Measurements from ENCODE around the gene SORCS2.

SORCS2 gene

GRCh38 chr4:7661066-7661748 lies 468.9 kb downstream of the SORCS2 start:
- no peak for FAIRE-seq

DNA sequence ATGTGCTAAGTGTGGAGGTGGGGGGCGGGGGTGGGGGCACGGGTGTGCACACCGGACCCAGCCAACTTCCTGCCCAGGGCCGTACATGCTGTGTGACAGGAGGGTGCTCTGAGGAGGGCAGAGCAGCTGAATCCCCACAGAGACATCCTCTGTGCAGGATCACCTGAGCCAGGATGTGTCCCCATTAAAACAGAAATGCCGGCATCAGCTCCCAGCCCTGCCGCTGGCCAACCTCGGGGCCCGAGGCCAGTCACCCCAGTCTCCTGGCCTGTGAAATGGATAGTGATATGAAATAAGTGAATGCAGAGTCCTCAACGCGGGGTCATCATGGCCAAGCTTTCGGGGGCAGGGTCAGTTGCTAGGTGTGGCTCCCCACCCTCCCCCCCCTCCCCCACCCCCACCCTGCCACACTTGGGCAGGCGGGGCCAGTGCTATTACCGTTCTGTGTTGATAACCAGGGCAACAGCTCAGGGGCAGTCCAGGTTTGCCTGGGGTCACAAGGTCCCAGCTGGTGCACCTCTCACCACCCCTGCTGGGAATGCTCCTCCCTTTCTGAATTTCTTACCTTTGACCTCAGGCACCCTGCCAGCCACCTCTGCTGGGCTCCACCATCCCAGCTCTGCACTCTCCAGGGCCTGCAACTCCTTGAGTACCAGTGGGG lies 469.6 kb downstream of the SORCS2 start:
- no peak for FAIRE-seq

- no peak for FAIRE-seq
Measured at GRCh38 chr4:7662507-7662846, 470.1 kb downstream of the SORCS2 start.

- no peak for FAIRE-seq
Measured at GRCh38 chr4:7663075-7663541, 470.8 kb downstream of the SORCS2 start.

DNA sequence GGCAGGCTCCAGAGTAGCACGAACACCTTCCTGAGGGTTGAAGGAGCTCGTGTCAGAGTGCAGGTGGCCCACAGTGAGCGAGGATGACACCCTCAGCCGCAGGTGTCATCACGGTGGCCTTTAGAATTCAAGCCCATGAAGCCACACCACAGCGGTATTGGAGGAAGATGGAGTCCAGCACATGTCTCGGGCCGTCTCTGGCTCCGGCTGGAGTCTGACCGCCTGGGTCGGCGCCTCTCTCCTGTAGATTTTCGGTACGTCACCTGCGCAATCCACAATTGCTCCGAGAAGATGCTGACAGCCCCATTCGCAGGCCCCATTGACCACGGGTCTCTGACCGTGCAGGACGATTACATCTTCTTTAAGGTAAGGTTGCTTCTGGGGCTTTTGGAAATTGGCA lies 471.8 kb downstream of the SORCS2 start:
- FAIRE-seq: no peak

DNA sequence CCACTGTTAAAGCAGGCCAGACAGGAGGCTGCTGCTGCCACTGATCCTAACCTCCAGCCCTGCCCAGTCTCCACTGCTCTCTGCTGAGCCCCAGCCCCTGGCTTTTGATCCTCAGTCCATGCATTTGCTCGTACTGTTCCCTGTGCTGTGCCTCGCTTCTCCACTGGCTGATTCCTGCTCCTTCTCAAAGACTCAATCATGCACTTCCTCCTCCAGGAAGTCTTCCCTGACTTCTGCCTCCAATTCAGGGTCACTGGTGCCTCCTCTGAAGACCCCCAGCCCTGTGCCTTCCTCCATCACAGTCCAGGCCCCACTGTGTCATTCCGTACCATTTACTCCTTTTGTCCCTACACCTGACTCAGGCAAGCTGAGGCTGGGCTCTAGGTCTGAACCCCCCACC lies 473.0 kb downstream of the SORCS2 start:
- no peak for FAIRE-seq

GRCh38 chr4:7666011-7666410 lies 473.7 kb downstream of the SORCS2 start:
- no peak for FAIRE-seq

GRCh38 chr4:7666744-7667143 lies 474.4 kb downstream of the SORCS2 start:
- no peak for FAIRE-seq

DNA sequence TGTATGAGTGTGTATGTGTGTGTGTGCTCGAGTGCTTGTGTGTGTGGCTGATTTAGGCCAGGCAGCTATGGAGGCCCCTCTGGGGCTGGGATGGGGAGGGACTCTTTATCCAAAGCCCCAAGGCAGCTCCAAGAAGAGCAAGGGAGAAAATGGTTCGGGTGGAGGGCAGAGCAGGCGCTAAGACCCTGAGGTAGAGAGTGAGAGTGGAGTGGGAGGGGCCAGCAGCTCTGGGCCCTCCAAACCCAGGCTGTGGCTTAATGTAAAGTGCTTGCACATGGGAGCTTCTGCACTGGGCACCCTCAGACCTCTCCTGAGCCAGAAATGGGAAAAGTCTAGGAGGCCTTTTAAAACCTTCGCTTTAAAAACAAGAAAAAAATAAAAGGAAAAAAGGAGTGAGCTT lies 475.9 kb downstream of the SORCS2 start:
- no peak for FAIRE-seq

- FAIRE-seq: no peak
Measured at GRCh38 chr4:7668826-7669225, 476.5 kb downstream of the SORCS2 start.

DNA sequence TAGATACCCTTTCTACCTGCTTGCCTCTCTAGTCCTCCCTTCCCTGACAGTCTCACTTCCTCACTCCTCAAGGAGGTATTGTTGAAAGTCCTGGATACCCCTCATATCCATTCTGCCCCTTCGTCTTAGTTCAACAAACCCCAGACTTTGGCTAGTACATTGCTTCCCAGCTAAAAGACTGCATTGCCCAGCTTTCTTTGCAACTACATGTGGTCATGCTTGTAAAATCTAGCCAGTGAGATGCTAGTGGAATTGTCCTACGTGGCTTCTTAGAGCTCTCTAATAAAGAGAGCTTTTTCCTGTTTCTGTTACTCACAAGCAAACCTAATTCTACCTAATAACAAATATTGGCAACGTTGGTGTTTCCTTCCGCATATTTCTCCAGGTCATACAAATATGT lies 480.3 kb downstream of the SORCS2 start:
- no peak for FAIRE-seq

DNA sequence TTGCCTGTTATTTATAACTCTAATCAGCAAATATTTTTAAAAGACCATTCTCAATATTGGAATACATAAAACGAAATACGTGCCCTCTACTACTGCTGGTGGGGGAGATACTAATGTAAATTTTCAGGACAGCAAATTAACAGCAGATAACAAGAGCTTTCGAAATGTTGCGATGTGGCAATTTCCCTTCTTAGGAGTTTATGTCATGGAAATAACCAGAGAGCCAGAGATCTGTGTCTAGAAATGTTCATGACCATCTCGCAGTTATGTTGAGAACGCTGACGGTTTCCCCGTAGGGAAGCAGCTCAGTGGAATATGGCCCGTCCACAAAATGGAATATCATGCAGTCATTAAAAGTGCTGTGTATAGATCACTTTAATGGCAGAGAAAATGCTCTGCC lies 480.8 kb downstream of the SORCS2 start:
- FAIRE-seq: no peak

GRCh38 chr4:7674706-7675105 lies 482.4 kb downstream of the SORCS2 start:
- FAIRE-seq: no peak

GRCh38 chr4:7675136-7675535 lies 482.8 kb downstream of the SORCS2 start:
- no peak for FAIRE-seq

GRCh38 chr4:7675612-7676320 lies 483.4 kb downstream of the SORCS2 start:
- FAIRE-seq: no peak

GRCh38 chr4:7676398-7676922 lies 484.1 kb downstream of the SORCS2 start:
- no peak for FAIRE-seq

DNA sequence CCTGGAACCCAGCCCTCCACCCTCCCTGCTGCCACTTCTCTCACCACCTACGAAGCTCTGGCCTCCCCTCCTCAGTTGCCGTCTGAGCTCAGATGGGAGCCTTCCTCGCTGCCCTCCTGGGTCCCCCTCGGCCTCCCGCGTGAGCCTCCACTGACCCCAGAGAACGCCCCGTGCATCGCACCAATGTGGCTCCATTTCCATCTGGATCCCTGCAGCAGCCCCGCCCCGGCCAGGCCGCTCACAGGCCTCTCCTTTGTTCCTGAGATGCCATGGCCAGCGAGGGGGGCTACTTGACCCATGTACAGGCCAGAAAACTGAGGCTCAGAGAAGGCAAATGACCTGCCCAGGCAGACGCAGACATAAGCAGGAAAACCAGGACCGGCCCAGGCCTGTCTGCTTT lies 484.7 kb downstream of the SORCS2 start:
- FAIRE-seq: no peak

DNA sequence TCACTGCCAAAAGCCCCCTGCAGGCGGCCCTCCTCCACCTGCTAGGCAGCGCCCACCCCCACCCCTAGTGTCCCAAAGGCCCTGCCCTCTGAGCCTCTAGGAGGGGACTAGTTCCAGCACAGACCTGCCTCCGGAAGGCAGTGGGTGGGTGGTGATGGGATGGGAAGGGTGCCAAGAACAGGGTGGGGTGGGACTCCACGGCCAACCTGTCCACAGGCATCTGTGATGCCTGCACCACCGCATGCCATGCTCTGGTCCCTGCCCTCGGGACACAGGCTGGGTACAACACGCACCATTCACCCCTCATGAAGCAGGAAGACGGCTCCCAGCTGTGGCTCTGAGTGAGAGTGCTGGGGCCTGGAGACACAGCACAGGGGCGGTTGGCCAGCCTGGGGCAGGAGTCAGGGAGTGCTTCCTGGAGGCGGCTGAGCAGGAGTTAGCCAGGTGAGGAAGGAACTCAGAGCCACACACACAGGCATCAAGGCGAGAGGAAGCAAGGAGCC lies 485.5 kb downstream of the SORCS2 start:
- FAIRE-seq: no peak

GRCh38 chr4:7678318-7678852 lies 486.0 kb downstream of the SORCS2 start:
- FAIRE-seq: no peak

- FAIRE-seq: no peak
Measured at GRCh38 chr4:7679406-7680040, 487.2 kb downstream of the SORCS2 start.

DNA sequence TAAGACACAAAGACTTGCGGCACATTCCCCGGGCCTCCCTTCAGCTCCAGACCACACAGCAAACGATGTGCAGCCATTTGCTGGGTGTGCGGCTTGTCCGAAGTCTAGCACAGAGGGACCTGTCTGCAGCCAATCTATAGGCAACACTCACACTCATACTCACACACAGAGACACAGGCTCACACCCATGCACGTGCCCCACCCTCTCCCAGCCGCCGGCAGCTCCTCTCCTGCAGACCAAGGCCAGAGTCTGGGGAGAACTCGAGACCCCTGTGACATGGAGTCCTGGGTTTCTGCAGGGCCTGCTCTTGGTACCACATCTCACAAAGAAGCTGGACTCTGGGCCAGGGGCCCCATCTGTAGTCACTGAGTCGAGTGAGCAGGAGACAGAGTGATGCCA lies 487.8 kb downstream of the SORCS2 start:
- no peak for FAIRE-seq

DNA sequence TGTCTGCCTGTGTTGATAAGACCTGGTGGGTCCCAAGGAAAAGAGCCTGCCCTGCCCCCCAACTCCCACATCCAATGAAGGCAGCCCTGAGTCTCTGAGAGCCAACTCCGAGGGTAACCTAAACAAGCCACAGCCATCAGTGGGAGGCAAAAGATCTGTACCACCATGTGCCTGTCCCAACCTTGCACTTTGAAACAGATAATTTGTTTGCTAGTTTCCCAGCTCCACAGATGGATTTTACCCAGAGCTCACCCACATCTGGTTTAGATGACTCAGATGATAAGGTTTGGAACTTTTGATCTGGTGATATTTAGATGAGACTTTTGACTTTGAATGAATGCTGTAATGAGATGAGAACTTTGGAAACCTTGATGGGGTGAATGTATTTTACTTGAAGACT lies 488.4 kb downstream of the SORCS2 start:
- FAIRE-seq: no peak

- no peak for FAIRE-seq
Measured at GRCh38 chr4:7683126-7683703, 490.9 kb downstream of the SORCS2 start.

Data from islet of Langerhans (tissue), 1 donor.